Measurements from ENCODE around the gene DPF3. TPM values are rescaled to one million over a fixed set of nuclear protein-coding genes. Genes with fewer than 3 reads are reported as not detected.
A peak's percentile ranks its signal among the peaks of the same experiment; 100 is the strongest.

The DPF3 gene
- total RNA-seq, 1 donor from 2014 or later = 5.2 TPM

DNA sequence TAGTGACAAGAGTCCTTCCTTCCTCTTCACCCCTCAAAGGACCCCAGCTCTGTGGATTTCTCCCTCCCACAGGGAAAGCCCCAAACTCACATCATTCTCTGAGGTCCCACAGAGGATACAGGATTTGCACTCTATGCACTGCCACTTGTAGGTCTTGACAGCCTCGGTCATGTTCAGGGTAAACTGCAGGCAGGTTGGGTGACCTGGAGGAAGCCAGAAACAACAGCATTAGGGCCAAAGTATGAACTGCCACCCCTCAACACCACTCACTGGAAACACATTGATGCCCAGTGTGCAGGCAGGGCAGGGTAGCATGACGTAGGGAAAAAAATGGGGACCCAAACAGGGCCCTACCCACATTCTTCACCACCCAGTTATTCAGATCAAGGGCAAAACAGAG lies 264.4 kb downstream of the DPF3 start:
- no peak for ATAC-seq
- DNase-seq (ENCODE audit: low spot score) = no peak

DNA sequence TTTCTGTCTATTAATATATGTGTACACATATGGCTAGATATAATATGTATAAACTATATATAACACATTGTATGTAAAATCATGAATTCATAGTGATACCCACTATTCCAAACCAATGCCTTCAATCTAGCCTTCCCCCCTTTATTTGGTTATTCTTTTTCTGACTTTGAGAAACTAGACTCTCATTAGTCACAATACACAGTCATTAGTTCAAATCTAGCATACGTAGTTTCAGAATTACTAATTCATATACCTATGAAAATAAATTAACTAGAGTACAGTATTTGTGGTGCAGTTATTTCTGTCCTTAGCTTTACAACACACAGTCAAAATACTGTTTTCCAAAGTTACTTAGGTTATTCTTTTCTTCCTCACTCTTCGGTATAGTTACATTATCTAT lies 268.2 kb downstream of the DPF3 start:
- ATAC-seq (no peak), DNase-seq (ENCODE audit: low spot score) (no peak)

DNA sequence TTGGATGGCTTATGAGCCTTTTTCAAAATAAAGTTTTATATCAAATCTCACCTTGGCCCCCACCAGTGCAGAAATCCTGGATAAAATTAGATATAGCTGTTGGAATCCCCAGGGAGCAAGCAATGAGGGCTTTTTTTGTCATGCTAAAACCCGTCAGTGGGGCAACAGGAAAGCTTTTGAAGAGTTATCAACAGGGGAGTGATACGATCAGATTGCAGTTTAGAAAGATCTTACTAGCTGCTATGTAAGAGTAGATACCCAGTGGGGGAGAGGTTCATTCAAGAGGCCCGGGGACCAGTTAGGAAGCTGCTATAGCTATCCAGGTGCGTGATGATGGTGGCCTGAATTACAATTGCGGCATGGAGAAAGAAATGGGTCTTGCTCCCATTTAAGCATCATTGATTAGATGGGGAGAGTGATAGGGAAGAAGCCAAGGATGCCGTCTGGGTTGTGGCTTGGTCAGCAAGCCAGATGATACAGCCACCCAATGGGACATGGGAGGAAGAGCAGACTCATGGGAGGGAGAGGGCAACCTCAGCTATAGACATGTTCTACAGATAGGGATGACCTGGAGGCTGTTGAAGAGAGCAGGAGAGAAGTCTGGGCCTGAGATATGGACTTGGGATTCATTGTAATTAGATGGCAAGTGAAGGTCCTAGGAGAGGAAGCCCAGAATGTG lies 272.4 kb downstream of the DPF3 start:
- no peak for DNase-seq (ENCODE audit: low spot score)
- ATAC-seq = no peak

DNA sequence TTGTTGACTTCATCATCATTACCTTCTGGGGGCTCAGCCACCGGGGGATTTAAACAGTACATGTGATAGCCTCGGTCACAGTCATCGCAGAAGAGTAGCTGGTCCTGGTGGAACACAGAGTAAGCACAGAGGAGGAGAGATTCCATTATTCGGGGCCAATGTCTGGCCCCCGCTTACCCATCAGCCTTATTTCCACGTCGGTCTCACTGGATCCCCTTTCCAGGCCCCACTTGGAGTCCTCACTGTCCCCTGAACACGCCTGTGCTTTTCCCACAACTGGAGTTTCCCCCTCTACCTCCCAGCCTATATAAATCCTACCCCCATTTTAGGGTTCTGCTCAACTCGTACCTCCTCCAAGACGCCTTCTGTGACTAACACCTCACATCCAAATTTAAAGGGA lies 274.0 kb downstream of the DPF3 start:
- DNase-seq (ENCODE audit: low spot score) (no peak), ATAC-seq (no peak)

DNA sequence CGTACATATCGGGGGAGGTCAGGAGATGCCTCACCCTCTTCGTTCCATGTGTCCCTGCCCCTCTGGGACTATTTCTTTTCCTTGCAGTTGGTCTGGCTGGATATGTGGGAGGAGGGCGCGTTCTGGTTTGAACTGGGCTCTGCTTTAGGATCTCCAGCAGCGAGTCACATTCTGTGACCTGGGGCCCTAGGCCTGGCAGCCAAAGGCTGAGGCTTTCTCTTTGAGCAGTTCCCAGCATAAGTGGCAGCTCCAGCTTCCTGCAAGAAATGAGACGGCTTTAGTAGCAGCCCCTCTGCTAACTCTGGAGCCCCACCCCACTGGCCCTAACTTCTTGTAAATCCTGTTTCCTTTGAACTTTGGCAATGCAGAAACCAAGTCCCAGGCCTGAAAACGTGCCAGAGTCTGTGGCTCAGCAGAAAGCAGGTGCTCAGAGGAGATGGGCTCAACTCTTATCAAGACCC lies 274.8 kb downstream of the DPF3 start:
- DNase-seq (ENCODE audit: low spot score) (peak; percentile 29), ATAC-seq (no peak)

DNA sequence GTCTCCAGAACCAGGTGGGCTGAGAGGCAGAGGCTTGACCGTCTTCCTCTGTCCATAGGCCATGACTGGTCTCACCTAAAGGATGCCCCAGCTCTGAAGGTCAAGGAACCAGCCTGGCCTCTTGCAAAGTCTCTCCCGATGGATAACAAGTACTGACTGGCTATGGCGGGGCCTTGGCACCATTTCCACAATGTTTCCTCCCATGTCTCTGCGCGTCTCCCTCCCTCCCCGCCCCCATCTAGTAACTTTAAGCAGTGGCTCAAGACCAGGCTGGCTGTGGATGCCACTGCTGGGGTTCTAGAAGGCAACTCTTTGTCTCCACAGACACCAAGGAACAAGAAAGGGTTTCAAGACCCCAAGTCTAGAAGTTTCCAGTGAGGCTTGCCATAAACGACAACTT lies 275.5 kb downstream of the DPF3 start:
- DNase-seq (ENCODE audit: low spot score) = peak; percentile 34
- no peak for ATAC-seq

DNA sequence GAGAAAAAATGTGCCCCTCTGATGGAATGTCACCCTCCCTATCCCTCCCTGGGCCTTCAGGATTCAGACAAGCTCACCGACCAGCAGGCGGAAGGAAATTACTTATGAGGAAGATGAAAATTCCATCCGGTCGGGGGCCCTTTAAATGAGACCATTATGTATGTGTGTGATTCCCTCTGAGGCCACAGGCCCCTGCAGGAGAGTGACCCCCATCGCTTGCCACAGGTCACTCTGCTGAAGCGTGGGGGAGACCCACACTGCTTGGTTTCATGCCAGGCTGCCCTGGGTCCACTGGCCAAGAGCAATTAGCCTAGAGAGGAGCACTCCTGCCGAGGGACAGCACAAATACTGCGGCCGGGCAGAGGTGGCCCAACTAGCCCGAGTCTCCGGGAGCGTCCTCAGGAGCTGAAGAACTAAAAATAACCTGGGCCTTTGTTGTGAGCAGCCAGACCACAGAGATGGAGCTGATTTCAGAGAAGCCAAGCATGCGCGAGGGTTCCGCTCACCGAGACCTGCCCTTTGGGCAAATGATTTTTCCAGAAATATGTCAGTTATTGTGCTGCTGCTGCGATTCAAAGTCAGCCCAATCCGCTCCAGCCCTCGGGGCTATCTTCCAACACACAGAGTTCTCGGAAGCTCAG lies 276.4 kb downstream of the DPF3 start:
- DNase-seq (ENCODE audit: low spot score) (peak; percentile 40), ATAC-seq (no peak)

DNA sequence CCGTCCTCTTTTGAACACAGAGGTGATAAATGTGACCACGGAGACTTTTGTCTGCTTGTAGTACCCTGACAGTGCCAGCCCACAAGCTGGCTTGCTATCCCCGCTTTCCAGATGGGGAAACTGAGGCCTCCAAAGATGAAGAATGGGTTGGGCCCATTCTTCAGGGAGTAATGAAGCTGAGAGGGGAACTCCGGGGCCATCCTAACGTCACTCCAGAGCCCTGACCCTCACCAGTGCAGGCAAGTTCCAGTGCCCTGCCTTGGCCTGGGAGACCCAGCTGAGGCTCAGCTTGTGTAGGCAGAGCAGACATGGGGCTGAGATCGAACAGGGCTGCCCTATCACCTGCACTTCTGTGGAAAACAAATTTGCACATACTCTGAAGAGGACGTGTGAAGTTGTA lies 277.1 kb downstream of the DPF3 start:
- ATAC-seq (no peak), DNase-seq (ENCODE audit: low spot score) (peak; percentile 31)

DNA sequence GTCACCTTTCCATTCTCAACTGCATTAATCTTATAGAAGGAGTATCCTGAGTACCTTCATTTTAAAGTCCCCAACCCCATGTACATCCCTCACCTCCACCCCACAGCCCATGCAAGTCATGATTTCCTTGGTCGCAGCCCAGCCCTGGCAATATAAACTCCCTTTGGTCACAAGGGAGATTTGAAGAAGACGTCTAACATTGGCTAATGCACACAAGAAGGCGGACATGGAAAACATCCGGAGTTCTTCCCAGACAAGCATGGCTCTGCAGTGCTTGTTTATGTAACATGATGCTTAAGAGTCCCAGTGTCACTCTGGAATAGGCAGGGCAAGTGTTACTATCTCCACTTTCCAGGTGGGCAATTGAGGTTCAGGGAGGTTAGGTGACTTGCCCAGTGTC lies 277.6 kb downstream of the DPF3 start:
- DNase-seq (ENCODE audit: low spot score) = peak; percentile 32

DNA sequence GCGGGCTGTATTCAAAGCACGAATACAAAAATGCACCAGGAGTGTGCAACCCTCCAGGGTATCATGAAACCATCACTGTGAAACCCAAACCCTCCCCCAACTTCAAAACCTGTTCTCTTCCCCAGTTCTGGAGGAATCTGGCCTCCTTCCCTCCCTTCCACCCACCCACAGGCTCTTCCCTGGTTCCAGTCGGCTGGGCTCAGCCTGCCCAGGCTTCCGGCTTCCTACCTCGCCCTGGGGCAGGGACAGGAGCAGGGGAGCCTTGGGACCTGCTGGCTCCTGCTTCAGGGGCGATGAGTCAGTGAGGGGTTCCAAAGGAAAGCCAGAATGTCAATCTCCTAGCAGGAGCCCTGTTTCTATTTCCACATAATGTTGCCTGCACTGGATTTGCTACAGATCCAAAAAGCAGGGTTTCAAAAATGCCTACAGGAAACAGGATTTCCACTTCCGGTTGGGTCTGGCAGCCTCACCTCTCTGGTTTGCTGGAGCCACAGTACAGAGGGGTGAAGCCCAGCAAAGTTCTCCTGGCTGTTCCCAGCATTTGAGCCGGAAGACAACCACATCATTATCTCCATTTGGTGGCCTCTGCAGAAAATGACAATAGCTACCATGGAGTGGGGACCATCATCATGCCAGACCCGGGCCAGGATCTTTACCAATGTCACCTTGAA lies 278.3 kb downstream of the DPF3 start:
- no peak for ATAC-seq
- DNase-seq (ENCODE audit: low spot score) = no peak

More for the DNA sequence above, 277.6 kb downstream of the DPF3 start:
- ATAC-seq = no peak

DNA sequence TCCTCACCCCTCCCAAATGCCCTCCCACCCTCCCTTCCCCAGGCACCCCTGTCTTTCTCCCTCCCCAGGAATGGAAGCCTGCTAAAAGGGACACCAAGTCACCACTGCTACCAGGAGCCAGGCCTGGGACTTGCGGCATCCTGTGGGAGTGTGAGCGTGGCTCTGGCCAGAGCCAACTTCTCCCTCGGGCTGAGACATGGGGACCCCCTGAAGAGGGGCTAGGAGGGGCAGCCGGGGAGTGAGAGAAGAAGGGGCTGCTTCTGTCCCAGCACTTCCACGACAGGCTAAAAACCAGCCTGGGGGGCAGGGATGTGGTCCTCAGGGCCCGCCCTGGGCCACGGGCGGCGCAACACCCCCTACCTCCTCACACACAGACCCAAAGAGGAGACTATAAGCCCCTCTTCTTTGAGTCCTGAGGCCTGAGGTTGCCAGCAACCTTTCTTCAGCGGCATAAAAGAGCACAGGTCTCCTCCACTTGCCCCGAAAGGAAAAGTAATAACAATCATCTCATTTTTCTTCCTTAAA lies 278.9 kb downstream of the DPF3 start:
- peak; percentile 29 for DNase-seq (ENCODE audit: low spot score)

DNA sequence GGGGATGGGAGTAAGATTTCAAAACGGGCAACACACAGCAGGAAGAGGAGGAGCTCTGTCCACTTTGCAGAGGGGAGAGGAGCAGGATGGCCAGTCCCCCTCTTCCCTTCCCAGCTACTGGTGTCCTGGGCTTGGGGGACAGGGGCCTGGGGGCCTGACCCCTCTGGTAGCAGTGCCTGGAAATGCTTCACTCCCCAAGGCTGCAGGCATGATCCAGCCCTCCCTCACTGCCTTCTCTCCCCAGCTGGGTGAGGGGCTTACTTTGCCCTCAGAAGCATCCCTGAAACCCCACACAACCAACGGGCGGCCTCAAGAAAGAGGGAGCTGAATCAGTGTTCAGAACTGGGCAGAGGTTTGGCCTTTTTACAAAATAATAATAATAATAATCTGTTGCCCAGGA lies 279.5 kb downstream of the DPF3 start:
- ATAC-seq (no peak), DNase-seq (ENCODE audit: low spot score) (peak; percentile 33)

More for the DNA sequence above, 278.9 kb downstream of the DPF3 start:
- no peak for ATAC-seq

DNA sequence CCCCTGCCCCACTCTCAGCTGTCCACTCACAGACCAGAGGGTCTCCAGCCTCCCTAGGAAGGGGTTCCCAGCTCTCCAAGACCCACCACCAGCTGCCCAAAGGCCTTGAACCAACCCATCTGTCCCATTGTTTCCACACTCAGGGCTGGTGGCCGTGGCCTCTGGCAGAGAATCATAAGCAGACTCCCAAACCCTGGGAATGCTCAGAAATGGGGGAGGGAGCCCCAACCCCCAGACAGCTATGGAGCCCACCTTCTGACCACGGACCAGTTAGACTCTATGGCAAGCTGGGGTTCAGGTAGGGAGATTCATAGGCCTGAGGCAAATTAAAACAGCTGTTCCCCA lies 280.0 kb downstream of the DPF3 start:
- ATAC-seq (no peak), DNase-seq (ENCODE audit: low spot score) (peak; percentile 39)

DNA sequence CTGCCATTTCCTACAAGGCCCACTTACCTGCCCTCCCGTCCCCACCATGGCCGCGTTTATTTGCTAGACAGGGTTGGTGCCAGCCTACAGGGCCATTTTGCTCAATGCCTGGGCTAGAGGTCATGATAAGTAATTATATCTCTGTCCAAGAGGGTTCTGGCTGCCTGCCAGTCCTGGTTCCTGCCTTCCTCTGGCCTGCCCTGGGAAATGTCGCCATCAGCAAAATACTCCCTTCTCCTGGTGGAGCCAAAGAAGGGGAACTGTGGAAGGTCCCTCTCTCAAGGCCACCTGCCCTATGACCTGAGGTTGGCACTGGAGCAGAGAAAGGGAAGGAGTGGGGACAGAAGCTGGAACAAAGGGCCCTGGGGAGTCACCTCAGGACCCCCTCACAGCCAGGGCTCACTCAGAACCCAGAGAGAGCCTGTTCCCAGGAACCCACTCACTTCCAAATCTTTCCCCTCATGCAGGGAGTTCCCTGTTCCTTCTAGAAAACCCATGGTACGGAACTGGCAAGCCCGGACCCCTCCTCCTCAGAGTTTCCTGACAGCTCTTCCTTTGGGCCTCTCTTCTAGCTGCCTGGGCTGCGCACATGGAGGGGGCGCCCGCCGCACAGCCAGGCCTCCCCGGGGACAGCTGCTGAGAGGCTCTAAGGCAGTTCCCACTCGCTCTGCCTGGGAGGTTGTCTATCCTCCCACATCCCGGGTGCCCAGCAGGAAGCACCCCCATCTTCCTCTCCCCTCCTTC lies 280.5 kb downstream of the DPF3 start:
- peak; percentile 96 for DNase-seq (ENCODE audit: low spot score)
- ATAC-seq = peak; percentile 91

DNA sequence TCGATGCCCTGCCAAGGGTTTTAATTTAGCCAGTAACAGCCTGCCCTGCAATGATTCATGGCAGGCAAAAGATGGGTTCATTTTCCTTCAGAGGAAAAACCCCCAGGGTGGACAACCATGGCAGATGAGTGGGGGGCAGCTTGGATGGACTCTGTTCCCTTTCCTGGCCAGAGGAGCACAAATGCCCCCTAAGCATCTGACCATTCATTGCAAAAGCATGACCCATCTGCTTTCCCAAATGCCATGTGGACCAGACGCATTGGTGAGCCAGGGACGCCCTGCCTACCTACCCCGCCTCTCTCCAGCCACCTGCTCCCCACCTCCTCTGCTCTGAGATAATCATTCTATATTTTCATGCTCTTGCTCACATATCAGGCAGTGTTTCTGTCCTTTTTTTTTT lies 281.9 kb downstream of the DPF3 start:
- DNase-seq (ENCODE audit: low spot score) (peak; percentile 27), ATAC-seq (no peak)

DNA sequence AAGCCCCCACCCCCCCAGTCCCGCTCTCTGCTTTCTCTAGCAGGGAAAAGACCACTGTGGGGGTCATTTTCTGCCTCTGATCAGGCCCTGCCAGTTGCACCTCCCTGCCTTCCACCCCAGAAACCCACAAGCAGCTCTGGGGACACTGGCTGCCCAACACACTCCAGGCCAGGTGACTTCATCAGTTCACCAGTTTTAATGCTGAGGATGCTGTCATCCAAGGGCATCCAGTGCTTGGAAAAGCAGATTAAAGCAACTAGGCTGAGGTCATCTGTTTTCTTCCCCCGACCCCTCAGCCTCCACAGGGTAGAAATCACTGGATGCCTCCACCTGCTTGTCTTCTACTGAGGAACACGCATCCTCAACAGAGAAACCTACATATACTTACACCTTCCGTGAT lies 282.4 kb downstream of the DPF3 start:
- ATAC-seq (no peak), DNase-seq (ENCODE audit: low spot score) (peak; percentile 33)

DNA sequence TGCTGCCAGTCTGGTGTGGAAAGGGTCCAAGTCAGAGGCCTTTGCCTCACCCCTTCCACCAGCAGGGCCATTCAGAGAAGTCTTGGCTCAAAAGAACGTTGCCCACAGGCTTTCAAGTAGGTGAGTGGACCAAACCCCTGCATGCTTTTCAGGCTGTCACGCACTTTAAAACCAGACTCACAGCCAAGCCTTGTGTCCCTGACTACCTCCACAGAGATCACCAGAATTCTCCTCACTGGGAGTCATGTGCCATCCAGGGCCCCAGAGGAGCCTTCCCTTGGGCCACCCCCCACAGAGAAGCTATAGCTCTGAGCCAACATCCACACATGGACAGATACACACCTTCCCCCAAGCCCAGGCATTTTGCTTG lies 283.1 kb downstream of the DPF3 start:
- DNase-seq (ENCODE audit: low spot score) = no peak
- no peak for ATAC-seq

DNA sequence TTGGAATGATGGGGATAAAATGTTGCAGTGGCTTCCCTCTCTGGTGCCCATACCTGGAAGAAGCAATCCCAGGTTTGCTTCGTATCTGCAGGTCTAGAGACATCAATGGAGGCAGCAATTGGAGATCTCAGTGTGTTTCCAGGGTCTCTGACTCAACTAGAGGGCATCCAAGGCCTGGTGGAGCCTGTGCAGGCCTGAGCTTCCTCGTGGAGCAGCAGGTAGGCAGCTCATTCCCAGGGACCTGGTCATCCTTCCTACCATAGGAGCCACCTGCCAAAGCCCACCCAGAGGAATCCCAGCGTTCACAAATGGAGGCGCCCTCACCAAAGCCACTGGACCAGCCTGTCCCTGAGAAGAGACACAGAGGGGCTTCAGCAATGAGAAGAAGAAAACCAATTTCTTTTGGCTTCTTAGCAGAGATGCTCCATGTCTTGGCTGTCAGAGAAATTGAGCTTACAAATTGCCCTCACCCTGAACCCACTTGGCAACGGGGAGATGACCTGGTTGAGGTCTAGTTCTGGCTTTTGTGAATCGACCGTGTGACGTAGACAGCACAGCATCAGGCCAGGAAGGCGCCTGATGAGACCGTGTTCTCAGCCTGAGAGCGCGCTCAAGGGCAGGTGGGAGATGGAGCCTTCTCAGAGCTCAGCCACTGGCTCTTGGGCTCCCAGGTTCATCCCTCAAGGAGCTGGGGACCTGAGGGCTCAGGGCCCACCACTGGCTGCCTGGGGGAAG lies 283.6 kb downstream of the DPF3 start:
- no peak for ATAC-seq
- DNase-seq (ENCODE audit: low spot score) = peak; percentile 43

DNA sequence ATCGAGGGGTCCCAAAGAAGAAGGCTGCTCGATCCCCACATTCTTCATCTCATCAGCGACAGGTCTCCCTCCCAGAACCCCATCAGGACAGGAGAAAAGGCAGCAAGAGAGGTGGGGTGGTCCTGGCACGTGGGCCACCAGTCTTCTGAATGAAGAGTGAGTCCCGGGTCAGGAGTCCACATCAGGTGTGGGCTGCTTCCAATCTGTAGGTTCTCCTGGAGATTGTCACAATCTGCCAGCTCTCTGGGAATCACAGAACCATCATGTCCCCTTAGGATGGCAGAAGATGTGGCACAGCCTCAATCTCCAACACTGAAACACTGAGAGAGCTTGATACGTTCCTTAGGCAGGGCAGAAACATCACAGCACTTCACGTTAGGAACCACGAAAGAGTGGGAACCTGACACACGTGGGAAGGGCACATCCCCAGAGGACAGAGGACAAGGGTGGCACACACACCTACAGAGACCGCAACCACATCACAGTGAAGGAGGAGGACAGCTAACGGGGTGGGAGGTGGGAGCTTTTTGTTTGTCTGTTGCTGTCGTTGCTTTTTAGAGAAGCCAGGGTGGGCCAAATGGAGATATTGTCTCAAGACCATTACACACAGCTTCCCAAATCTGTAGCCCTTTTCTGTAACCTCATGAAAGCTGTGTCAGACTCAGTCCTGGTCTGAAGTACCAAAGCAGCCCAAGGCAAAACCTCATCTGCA lies 284.5 kb downstream of the DPF3 start:
- no peak for ATAC-seq
- peak; percentile 33 for DNase-seq (ENCODE audit: low spot score)
